Activated naive CD4-positive, alpha-beta T cell treated with anti-CD3 and anti-CD28 coated beads, Interleukin-2, amount 10 ng/mL, durations not matched to agents 7 days and 5 days (primary cell): Measurements from ENCODE around the gene SF3B5.

Experiments
- CTCF ChIA-PET: fragments of 350-600 bp; sonication (Branson Sonifier 250); formaldehyde crosslinking; loops from one replicate; lab custom pipeline; 2021; ENCODE audit warnings: antibody characterized with exemption; lab: Charles Lee
- DNase-seq: peaks from one replicate; pipeline ENCODE4 v3.0.0-alpha.2; 2020
- H3K27ac Mint-ChIP-seq: one replicate; pipeline ENCODE4 v1.8.0; 2021; ENCODE audit warnings: mild to moderate bottlenecking, moderate library complexity, mixed read lengths
- H3K27me3 Mint-ChIP-seq: one replicate; pipeline ENCODE4 v1.8.0; 2021; ENCODE audit warnings: mild to moderate bottlenecking, mixed read lengths
- H3K36me3 Mint-ChIP-seq: one replicate; pipeline ENCODE4 v1.8.0; 2021; ENCODE audit warnings: mixed read lengths
- H3K4me1 Mint-ChIP-seq: one replicate; pipeline ENCODE4 v1.8.0; 2021; ENCODE audit warnings: mixed read lengths
- H3K4me3 Mint-ChIP-seq: one replicate; pipeline ENCODE4 v1.8.0; 2021; ENCODE audit warnings: mild to moderate bottlenecking, moderate library complexity, mixed read lengths
- H3K9me3 Mint-ChIP-seq: one replicate; pipeline ENCODE4 v1.8.0; 2021; ENCODE audit warnings: mixed read lengths

Gene SF3B5

GRCh38 chr6:144127097-144127496 is 31.7 kb upstream of the SF3B5 start:
- Mint-ChIP-seq H3K27me3 (peaks cover 4% of the 10 kb centered on the region), H3K36me3 (no peaks in the 10 kb centered on the region), H3K9me3 (no peaks in the 10 kb centered on the region), H3K4me3 (no peak overlapping the region), H3K4me1 (peaks cover 9% of the 10 kb centered on the region), H3K27ac (no peak overlapping the region)
- CTCF ChIA-PET = no interaction called here
- DNase-seq = no peak

- peaks cover 9% of the 10 kb centered on the region for H3K27me3 Mint-ChIP-seq
- no peak overlapping the region for H3K4me3 Mint-ChIP-seq
- no peaks in the 10 kb centered on the region for H3K9me3 Mint-ChIP-seq
- H3K4me1 Mint-ChIP-seq = no peaks in the 10 kb centered on the region
- CTCF ChIA-PET = interaction anchor here (0.5 to 1.2 kb wide), 3 partner anchors 9 to 367 kb away, joined by 3 to 4 read pairs (median 3); no protein-coding TSS in a partner anchor
- no peak for DNase-seq
- H3K27ac Mint-ChIP-seq = no peak overlapping the region
- H3K36me3 Mint-ChIP-seq = no peaks in the 10 kb centered on the region
These were observed 28.5 kb upstream of the SF3B5 start for GRCh38 chr6:144123836-144124235.

- Mint-ChIP-seq H3K27ac (no peak overlapping the region), H3K36me3 (no peaks in the 10 kb centered on the region), H3K4me1 (no peaks in the 10 kb centered on the region), H3K4me3 (no peak overlapping the region), H3K27me3 (peaks cover 9% of the 10 kb centered on the region), H3K9me3 (no peaks in the 10 kb centered on the region)
- no peak for DNase-seq
- CTCF ChIA-PET = interaction anchor here (0.8 to 1.2 kb wide), 2 partner anchors 10 to 103 kb away, joined by 3 to 4 read pairs; no protein-coding TSS in a partner anchor
These were observed 28.0 kb upstream of the SF3B5 start for GRCh38 chr6:144123421-144123820.

- no peak overlapping the region for H3K4me3 Mint-ChIP-seq
- no peaks in the 10 kb centered on the region for H3K36me3 Mint-ChIP-seq
These were observed 27.5 kb upstream of the SF3B5 start for GRCh38 chr6:144122861-144123260.

GRCh38 chr6:144119376-144119775 is 24.0 kb upstream of the SF3B5 start:
- Mint-ChIP-seq H3K36me3 (no peaks in the 10 kb centered on the region), H3K4me3 (no peak overlapping the region), H3K9me3 (no peaks in the 10 kb centered on the region), H3K27me3 (peaks cover 14% of the 10 kb centered on the region), H3K4me1 (no peaks in the 10 kb centered on the region), H3K27ac (no peak overlapping the region)
- no peak for DNase-seq
- CTCF ChIA-PET = no interaction called here

More at GRCh38 chr6:144122861-144123260, 27.5 kb upstream of the SF3B5 start:
- Mint-ChIP-seq H3K4me1 (no peaks in the 10 kb centered on the region), H3K9me3 (no peaks in the 10 kb centered on the region), H3K27ac (no peak overlapping the region), H3K27me3 (peaks cover 9% of the 10 kb centered on the region)
- no peak for DNase-seq
- CTCF ChIA-PET = interaction anchor here (1.2 kb wide), 1 partner anchor 10 kb away, joined by 4 read pairs; no protein-coding TSS in a partner anchor

GRCh38 chr6:144115219-144115618 is 19.8 kb upstream of the SF3B5 start:
- CTCF ChIA-PET = no interaction called here
- no peak overlapping the region for H3K27ac Mint-ChIP-seq

GRCh38 chr6:144113366-144113765 is 18.0 kb upstream of the SF3B5 start:
- Mint-ChIP-seq H3K4me3 (no peak overlapping the region), H3K4me1 (no peaks in the 10 kb centered on the region), H3K27me3 (peaks cover 5% of the 10 kb centered on the region), H3K9me3 (no peaks in the 10 kb centered on the region), H3K27ac (no peak overlapping the region), H3K36me3 (no peaks in the 10 kb centered on the region)
- CTCF ChIA-PET = interaction anchor here (0.6 kb wide), 1 partner anchor 1501 kb away, joined by 4 read pairs; no protein-coding TSS in a partner anchor
- DNase-seq = no peak

More at GRCh38 chr6:144115219-144115618, 19.8 kb upstream of the SF3B5 start:
- H3K27me3 Mint-ChIP-seq = peaks cover 5% of the 10 kb centered on the region
- no peaks in the 10 kb centered on the region for H3K36me3 Mint-ChIP-seq
- H3K4me3 Mint-ChIP-seq = no peak overlapping the region
- no peaks in the 10 kb centered on the region for H3K4me1 Mint-ChIP-seq
- no peaks in the 10 kb centered on the region for H3K9me3 Mint-ChIP-seq
- no peak for DNase-seq

- no peaks in the 10 kb centered on the region for H3K27me3 Mint-ChIP-seq
- DNase-seq = no peak
- no peak overlapping the region for H3K27ac Mint-ChIP-seq
- H3K9me3 Mint-ChIP-seq = no peaks in the 10 kb centered on the region
- CTCF ChIA-PET = interaction anchor here (1.9 kb wide), 1 partner anchor 109 kb away, joined by 5 read pairs; no protein-coding TSS in a partner anchor
- H3K4me1 Mint-ChIP-seq = no peaks in the 10 kb centered on the region
- no peak overlapping the region for H3K4me3 Mint-ChIP-seq
- H3K36me3 Mint-ChIP-seq = no peaks in the 10 kb centered on the region
These were observed 14.8 kb upstream of the SF3B5 start for GRCh38 chr6:144110210-144110609.

- Mint-ChIP-seq H3K27ac (no peak overlapping the region), H3K4me3 (no peak overlapping the region), H3K9me3 (no peaks in the 10 kb centered on the region), H3K4me1 (no peaks in the 10 kb centered on the region), H3K36me3 (no peaks in the 10 kb centered on the region), H3K27me3 (peaks cover 4% of the 10 kb centered on the region)
- CTCF ChIA-PET = interaction anchor here (1.5 to 2.2 kb wide), 2 partner anchors 112 to 376 kb away, joined by 3 to 39 read pairs; no protein-coding TSS in a partner anchor
- no peak for DNase-seq
These were observed 10.8 kb upstream of the SF3B5 start for GRCh38 chr6:144106206-144106605.

- CTCF ChIA-PET = interaction anchor here (0.6 to 2.2 kb wide), 8 partner anchors 39 to 829 kb away, joined by 3 to 39 read pairs (median 4); partner anchors contain the start of gene STX11
- H3K36me3 Mint-ChIP-seq = no peaks in the 10 kb centered on the region
- H3K4me3 Mint-ChIP-seq = no peak overlapping the region
- DNase-seq = peak; percentile 27
- H3K4me1 Mint-ChIP-seq = no peaks in the 10 kb centered on the region
- H3K9me3 Mint-ChIP-seq = no peaks in the 10 kb centered on the region
- H3K27me3 Mint-ChIP-seq = peaks cover 4% of the 10 kb centered on the region
- H3K27ac Mint-ChIP-seq = no peak overlapping the region
These were observed 9.6 kb upstream of the SF3B5 start for GRCh38 chr6:144104898-144105487.

- no peak overlapping the region for H3K4me3 Mint-ChIP-seq
- H3K36me3 Mint-ChIP-seq = no peaks in the 10 kb centered on the region
- DNase-seq = no peak
- H3K9me3 Mint-ChIP-seq = no peaks in the 10 kb centered on the region
- CTCF ChIA-PET = interaction anchor here (0.8 to 2.2 kb wide), 6 partner anchors 47 to 829 kb away, joined by 3 to 39 read pairs (median 4); partner anchors contain the start of gene STX11
- H3K27me3 Mint-ChIP-seq = peaks cover 4% of the 10 kb centered on the region
- H3K27ac Mint-ChIP-seq = no peak overlapping the region
- no peaks in the 10 kb centered on the region for H3K4me1 Mint-ChIP-seq
These were observed 9.1 kb upstream of the SF3B5 start for GRCh38 chr6:144104488-144104887.

GRCh38 chr6:144103026-144103563 is 7.7 kb upstream of the SF3B5 start:
- Mint-ChIP-seq H3K27ac (no peak overlapping the region), H3K36me3 (no peaks in the 10 kb centered on the region), H3K9me3 (no peaks in the 10 kb centered on the region), H3K4me1 (no peaks in the 10 kb centered on the region), H3K27me3 (peaks cover 4% of the 10 kb centered on the region), H3K4me3 (no peak overlapping the region)
- CTCF ChIA-PET = interaction anchor here (0.7 to 2.0 kb wide), 5 partner anchors 114 to 379 kb away, joined by 3 to 10 read pairs (median 3); no protein-coding TSS in a partner anchor
- DNase-seq = no peak

GRCh38 chr6:144098993-144099392 is 3.6 kb upstream of the SF3B5 start:
- H3K4me3 Mint-ChIP-seq = no peak overlapping the region
- H3K9me3 Mint-ChIP-seq = no peaks in the 10 kb centered on the region
- H3K4me1 Mint-ChIP-seq = peaks cover 22% of the 10 kb centered on the region
- CTCF ChIA-PET = interaction anchor here (3.2 kb wide), 1 partner anchor 120 kb away, joined by 22 read pairs; no protein-coding TSS in a partner anchor
- peaks cover 10% of the 10 kb centered on the region for H3K27me3 Mint-ChIP-seq
- no peak overlapping the region for H3K27ac Mint-ChIP-seq
- peaks cover 5% of the 10 kb centered on the region for H3K36me3 Mint-ChIP-seq
- DNase-seq = no peak

- DNase-seq = no peak
- Mint-ChIP-seq H3K36me3 (peaks cover 10% of the 10 kb centered on the region), H3K9me3 (no peaks in the 10 kb centered on the region), H3K4me3 (peak overlapping the region; percentile 91), H3K27me3 (peaks cover 6% of the 10 kb centered on the region), H3K27ac (peak overlapping the region; percentile 96), H3K4me1 (peaks cover 32% of the 10 kb centered on the region)
- CTCF ChIA-PET = interaction anchor here (1.1 kb wide), 1 partner anchor 155 kb away, joined by 5 read pairs; no protein-coding TSS in a partner anchor
These were observed 641 bp downstream of the SF3B5 start for GRCh38 chr6:144094731-144095133.
